ENCODE data around the gene TMEM158. TPM values are rescaled to one million over a fixed set of nuclear protein-coding genes. Genes with fewer than 3 reads are reported as not detected.

TMEM158 gene
- total and polyA plus RNA-seq, 2 of the 8 experiments (the other 6 are each of a cell fraction or from before 2014, with no cell fraction given): 6.8 to 30.3 TPM

GRCh38 chr3:45246241-45246640 is 20.2 kb upstream of the TMEM158 start (continued):
- TF ChIP-seq, protein P1, sequence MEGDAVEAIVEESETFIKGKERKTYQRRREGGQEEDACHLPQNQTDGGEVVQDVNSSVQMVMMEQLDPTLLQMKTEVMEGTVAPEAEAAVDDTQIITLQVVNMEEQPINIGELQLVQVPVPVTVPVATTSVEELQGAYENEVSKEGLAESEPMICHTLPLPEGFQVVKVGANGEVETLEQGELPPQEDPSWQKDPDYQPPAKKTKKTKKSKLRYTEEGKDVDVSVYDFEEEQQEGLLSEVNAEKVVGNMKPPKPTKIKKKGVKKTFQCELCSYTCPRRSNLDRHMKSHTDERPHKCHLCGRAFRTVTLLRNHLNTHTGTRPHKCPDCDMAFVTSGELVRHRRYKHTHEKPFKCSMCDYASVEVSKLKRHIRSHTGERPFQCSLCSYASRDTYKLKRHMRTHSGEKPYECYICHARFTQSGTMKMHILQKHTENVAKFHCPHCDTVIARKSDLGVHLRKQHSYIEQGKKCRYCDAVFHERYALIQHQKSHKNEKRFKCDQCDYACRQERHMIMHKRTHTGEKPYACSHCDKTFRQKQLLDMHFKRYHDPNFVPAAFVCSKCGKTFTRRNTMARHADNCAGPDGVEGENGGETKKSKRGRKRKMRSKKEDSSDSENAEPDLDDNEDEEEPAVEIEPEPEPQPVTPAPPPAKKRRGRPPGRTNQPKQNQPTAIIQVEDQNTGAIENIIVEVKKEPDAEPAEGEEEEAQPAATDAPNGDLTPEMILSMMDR (IDR thresholded peaks at IDR 0.05; ENCODE audit: control extremely low read depth in 1 of 3, insufficient read depth in 1 of 3, low read depth in 1 of 3, low read length in 3 of 3): no peak
- no peak for TF ChIP-seq ZNF274 (IDR thresholded peaks at IDR 0.05; ENCODE audit: borderline replicate concordance, extremely low read depth, low read length)

Measured in H1 (cell line).